Measurements from ENCODE around the gene ATP11C. TPM values are rescaled to one million over a fixed set of nuclear protein-coding genes. Genes with fewer than 3 reads are reported as not detected.

Gene ATP11C
- polyA plus RNA-seq, 1 donor (not counting 4 experiments of a cell fraction or from before 2014, with no cell fraction given) = 14.0 TPM

GRCh38 chrX:139844884-139845283 is 88.0 kb downstream of the ATP11C start:
- H3K9ac ChIP-seq (ENCODE audit: control insufficient read depth, extremely low read depth, insufficient read depth, low read length) = no peak overlapping the region
- no peaks in the 10 kb centered on the region for H3K9me3 ChIP-seq (ENCODE audit: control insufficient read depth, low read depth, low read length)
- H3K4me3 ChIP-seq (ENCODE audit: control insufficient read depth in 2 of 3, extremely low read depth in 1 of 3, insufficient read depth in 2 of 3, low read depth in 1 of 3, low read length in 3 of 3) = no peak overlapping the region
- H3K36me3 ChIP-seq (ENCODE audit: control insufficient read depth in 2 of 2, extremely low read depth in 1 of 2, insufficient read depth in 2 of 2, low read length in 2 of 2) = no peaks in the 10 kb centered on the region
- no peaks in the 10 kb centered on the region for H3K27me3 ChIP-seq (ENCODE audit: control insufficient read depth, extremely low read depth, insufficient read depth, low read length)
- DNase-seq (ENCODE audit: low read depth, low spot score) (no peak), FAIRE-seq (no peak)
- no peaks in the 10 kb centered on the region for H3K4me1 ChIP-seq (ENCODE audit: control insufficient read depth, extremely low read depth, insufficient read depth, low read length)
- H2AFZ ChIP-seq (ENCODE audit: control insufficient read depth, low read length) = no peak overlapping the region
- no peaks in the 10 kb centered on the region for H3K79me2 ChIP-seq (ENCODE audit: control insufficient read depth, insufficient read depth, low read length)
- dilution Hi-C loops (cut with MboI; ENCODE audit: extremely low pct_ligation_motif_present, low sequenced_read_pairs) = no loop called here
- no peak overlapping the region for H3K27ac ChIP-seq (ENCODE audit: control insufficient read depth, insufficient read depth, low read length)
- no peaks in the 10 kb centered on the region for H3K9me1 ChIP-seq (ENCODE audit: control insufficient read depth, extremely low read depth, insufficient read depth, low read length)
- TF ChIP-seq CTCF (optimal IDR thresholded peaks at IDR 0.05 in 1 of 3, IDR thresholded peaks at IDR 0.05 in 1 of 3, conservative IDR thresholded peaks at IDR 0.05 in 1 of 3; ENCODE audit: extremely low read depth in 1 of 3, insufficient read depth in 2 of 3, low read length in 3 of 3) = no peak
- no peak for TF ChIP-seq EZH2 (IDR thresholded peaks at IDR 0.05; ENCODE audit: low read length)
- no peaks in the 10 kb centered on the region for H4K20me1 ChIP-seq (ENCODE audit: control insufficient read depth, extremely low read depth, insufficient read depth, low read length)
- H3K4me2 ChIP-seq (ENCODE audit: control insufficient read depth, extremely low read depth, insufficient read depth, low read depth, low read length) = no peak overlapping the region

- FAIRE-seq (no peak), DNase-seq (ENCODE audit: low read depth, low spot score) (no peak)
- dilution Hi-C loops (cut with MboI; ENCODE audit: extremely low pct_ligation_motif_present, low sequenced_read_pairs) = no loop called here
- no peak overlapping the region for H3K27ac ChIP-seq (ENCODE audit: control insufficient read depth, insufficient read depth, low read length)
- no peaks in the 10 kb centered on the region for H3K4me1 ChIP-seq (ENCODE audit: control insufficient read depth, extremely low read depth, insufficient read depth, low read length)
- H2AFZ ChIP-seq (ENCODE audit: control insufficient read depth, low read length) = no peak overlapping the region
- no peaks in the 10 kb centered on the region for H4K20me1 ChIP-seq (ENCODE audit: control insufficient read depth, extremely low read depth, insufficient read depth, low read length)
- no peak overlapping the region for H3K4me3 ChIP-seq (ENCODE audit: control insufficient read depth in 2 of 3, extremely low read depth in 1 of 3, insufficient read depth in 2 of 3, low read depth in 1 of 3, low read length in 3 of 3)
- no peaks in the 10 kb centered on the region for H3K36me3 ChIP-seq (ENCODE audit: control insufficient read depth in 2 of 2, extremely low read depth in 1 of 2, insufficient read depth in 2 of 2, low read length in 2 of 2)
- H3K4me2 ChIP-seq (ENCODE audit: control insufficient read depth, extremely low read depth, insufficient read depth, low read depth, low read length) = no peak overlapping the region
- H3K79me2 ChIP-seq (ENCODE audit: control insufficient read depth, insufficient read depth, low read length) = peaks cover 2% of the 10 kb centered on the region
- H3K9me3 ChIP-seq (ENCODE audit: control insufficient read depth, low read depth, low read length) = no peaks in the 10 kb centered on the region
- H3K27me3 ChIP-seq (ENCODE audit: control insufficient read depth, extremely low read depth, insufficient read depth, low read length) = no peaks in the 10 kb centered on the region
- TF ChIP-seq EZH2 (IDR thresholded peaks at IDR 0.05; ENCODE audit: low read length) = no peak
- TF ChIP-seq CTCF (optimal IDR thresholded peaks at IDR 0.05 in 1 of 3, IDR thresholded peaks at IDR 0.05 in 1 of 3, conservative IDR thresholded peaks at IDR 0.05 in 1 of 3; ENCODE audit: extremely low read depth in 1 of 3, insufficient read depth in 2 of 3, low read length in 3 of 3) = no peak
- no peaks in the 10 kb centered on the region for H3K9me1 ChIP-seq (ENCODE audit: control insufficient read depth, extremely low read depth, insufficient read depth, low read length)
- no peak overlapping the region for H3K9ac ChIP-seq (ENCODE audit: control insufficient read depth, extremely low read depth, insufficient read depth, low read length)
Observed at GRCh38 chrX:139844163-139844562, 88.7 kb downstream of the ATP11C start.

All from keratinocyte (primary cell).